ENCODE data around the gene MTUS2.

Gene MTUS2

GRCh38 chr13:29452773-29453616, 632.9 kb downstream of the MTUS2 start:
- no peak for DNase-seq (ENCODE audit: low read depth)

- DNase-seq (ENCODE audit: low read depth) = no peak
Observed at GRCh38 chr13:29453617-29454011, 633.5 kb downstream of the MTUS2 start.

- no peak for DNase-seq (ENCODE audit: low read depth)
Observed at GRCh38 chr13:29454931-29455481, 634.9 kb downstream of the MTUS2 start.

GRCh38 chr13:29456419-29456818, 636.3 kb downstream of the MTUS2 start:
- no peak for DNase-seq (ENCODE audit: low read depth)

GRCh38 chr13:29457299-29457698, 637.2 kb downstream of the MTUS2 start:
- DNase-seq (ENCODE audit: low read depth) = peak; percentile 79

- DNase-seq (ENCODE audit: low read depth) = no peak
Observed at GRCh38 chr13:29458419-29458818, 638.3 kb downstream of the MTUS2 start.

GRCh38 chr13:29459813-29460355, 639.7 kb downstream of the MTUS2 start:
- no peak for DNase-seq (ENCODE audit: low read depth)

GRCh38 chr13:29464105-29464679, 644.1 kb downstream of the MTUS2 start:
- DNase-seq (ENCODE audit: low read depth) = no peak

- DNase-seq (ENCODE audit: low read depth) = no peak
Observed at GRCh38 chr13:29465741-29466293, 645.7 kb downstream of the MTUS2 start.

GRCh38 chr13:29471551-29471950, 651.4 kb downstream of the MTUS2 start:
- DNase-seq (ENCODE audit: low read depth) = no peak

GRCh38 chr13:29472332-29472961, 652.3 kb downstream of the MTUS2 start:
- no peak for DNase-seq (ENCODE audit: low read depth)

- DNase-seq (ENCODE audit: low read depth) = no peak
Observed at GRCh38 chr13:29473166-29473565, 653.0 kb downstream of the MTUS2 start.

- DNase-seq (ENCODE audit: low read depth) = no peak
Observed at GRCh38 chr13:29474991-29475390, 654.9 kb downstream of the MTUS2 start.

- DNase-seq (ENCODE audit: low read depth) = no peak
Observed at GRCh38 chr13:29476046-29476445, 655.9 kb downstream of the MTUS2 start.

- no peak for DNase-seq (ENCODE audit: low read depth)
Observed at GRCh38 chr13:29479716-29480492, 659.8 kb downstream of the MTUS2 start.

- DNase-seq (ENCODE audit: low read depth) = no peak
Observed at GRCh38 chr13:29480893-29481525, 660.9 kb downstream of the MTUS2 start.

- DNase-seq (ENCODE audit: low read depth) = no peak
Observed at GRCh38 chr13:29481603-29482002, 661.5 kb downstream of the MTUS2 start.

GRCh38 chr13:29482504-29482903, 662.4 kb downstream of the MTUS2 start:
- DNase-seq (ENCODE audit: low read depth) = no peak

GRCh38 chr13:29483211-29483610, 663.1 kb downstream of the MTUS2 start:
- DNase-seq (ENCODE audit: low read depth) = no peak

GRCh38 chr13:29483623-29484022, 663.5 kb downstream of the MTUS2 start:
- no peak for DNase-seq (ENCODE audit: low read depth)

- no peak for DNase-seq (ENCODE audit: low read depth)
Observed at GRCh38 chr13:29484236-29484635, 664.1 kb downstream of the MTUS2 start.
